Vagina (tissue), 2 donors: ENCODE measurements around the gene COL4A5.

Source experiments
- CTCF ChIP-seq, 3 experiments: fragments of 450-650 bp in 2 of 3; fragments of 200-600 bp in 1 of 3; sonication (generic) in 1 of 3; IDR thresholded peaks; one replicate each; pipeline ENCODE4 v1.5.1; 2017 to 2019; ENCODE audit warnings: antibody characterized with exemption in 3 of 3, mild to moderate bottlenecking in 2 of 3, moderate library complexity in 2 of 3
- POLR2A ChIP-seq, 2 donors: fragments of 450-650 bp; IDR thresholded peaks; one replicate each; pipeline ENCODE4 v1.6.1; 2017; ENCODE audit warnings: antibody characterized with exemption in 2 of 2, mild to moderate bottlenecking in 2 of 2, moderate library complexity in 2 of 2
- POLR2AphosphoS5 ChIP-seq, 2 donors: sonication (generic); formaldehyde crosslinking; IDR thresholded peaks; one replicate each; pipeline ENCODE4 v1.9.0; 2017; ENCODE audit warnings: antibody characterized with exemption in 2 of 2, mild to moderate bottlenecking in 2 of 2, low read depth in 1 of 2; ENCODE audit not compliant: insufficient read depth in 1 of 2

GRCh38 chrX:108666101-108666500, 226.5 kb downstream of the COL4A5 start:
- TF ChIP-seq CTCF (IDR thresholded peaks at IDR 0.05) (no peak), POLR2A (IDR thresholded peaks at IDR 0.05) (no peak), POLR2AphosphoS5 (IDR thresholded peaks at IDR 0.05; ENCODE audit: insufficient read depth in 1 of 2, low read depth in 1 of 2) (no peak)
